H54 (cell line): ENCODE measurements around the gene UNC45B.

Experiments
- DNase-seq: peaks from one replicate; pipeline ENCODE4 v3.0.0; 2011; ENCODE audit warnings: low spot score, mixed read lengths; ENCODE audit not compliant: insufficient read length
- FAIRE-seq: peaks from 3 replicates; lab custom pipeline; 2011; peaks lifted over from hg19 to GRCh38; lab: Jason Lieb, UNC
- POLR2A ChIP-seq: IDR thresholded peaks from 2 replicates; pipeline ENCODE4 v1.6.1; 2011; ENCODE audit warnings: low read depth, mild to moderate bottlenecking, low read length

The UNC45B gene

GRCh38 chr17:35238821-35239220, 91.2 kb downstream of the UNC45B start:
- TF ChIP-seq POLR2A = no peak
- peak; percentile 34 for DNase-seq
- FAIRE-seq = no peak
